T-helper 1 cell treated with Interleukin-12 subunit alpha and Interleukin-12 subunit beta and Interleukin-4 antibody, amounts not matched to agents 30 ng/mL and 1 ng/mL, for 36 hours (primary cell): Measurements from ENCODE around the gene HTR4. TPM values are rescaled to one million over a fixed set of nuclear protein-coding genes. Genes with fewer than 3 reads are reported as not detected.
"Not testable (repeated sequence)": the region's sequence is repeated elsewhere in the genome, so short reads cannot be mapped to it uniquely, and the experiment has no call there.

Experiments used
- intact Hi-C: fragments of 100-400 bp; cut with micrococcal nuclease; formaldehyde crosslinking; loops from one replicate; pipeline ENCODE4 v1.15.1; 2024
- total RNA-seq: library from RNA; stranded (reverse); gene quantifications from 2 replicates; pipeline ENCODE4 v1.2.3, GENCODE V29; 2022

HTR4 gene
- total RNA-seq, 1 donor from 2014 or later: not detected

GRCh38 chr5:148541054-148541835, 113.1 kb downstream of the HTR4 start:
- intact Hi-C loops: no loop called here

GRCh38 chr5:148540647-148541046, 113.7 kb downstream of the HTR4 start:
- intact Hi-C loops: no loop called here

- intact Hi-C loops: no loop called here
Observed at GRCh38 chr5:148539851-148540250, 114.5 kb downstream of the HTR4 start.

- intact Hi-C loops: no loop called here
Observed at GRCh38 chr5:148535190-148535589, 119.1 kb downstream of the HTR4 start.

GRCh38 chr5:148532969-148533670, 121.2 kb downstream of the HTR4 start:
- intact Hi-C loops: no loop called here

GRCh38 chr5:148529450-148529849, 124.9 kb downstream of the HTR4 start:
- intact Hi-C loops: not testable (repeated sequence)

- intact Hi-C loops: no loop called here
Observed at GRCh38 chr5:148524721-148525120, 129.6 kb downstream of the HTR4 start.

- intact Hi-C loops: no loop called here
Observed at GRCh38 chr5:148523139-148523538, 131.2 kb downstream of the HTR4 start.

- intact Hi-C loops: no loop called here
Observed at GRCh38 chr5:148515460-148515859, 138.9 kb downstream of the HTR4 start.

GRCh38 chr5:148514344-148514743, 140.0 kb downstream of the HTR4 start:
- intact Hi-C loops: no loop called here

GRCh38 chr5:148512498-148512897, 141.8 kb downstream of the HTR4 start:
- intact Hi-C loops: no loop called here

- intact Hi-C loops: no loop called here
Observed at GRCh38 chr5:148511810-148512347, 142.4 kb downstream of the HTR4 start.

GRCh38 chr5:148509893-148510292, 144.4 kb downstream of the HTR4 start:
- intact Hi-C loops: no loop called here

- intact Hi-C loops: no loop called here
Observed at GRCh38 chr5:148507648-148508047, 146.7 kb downstream of the HTR4 start.

- intact Hi-C loops: no loop called here
Observed at GRCh38 chr5:148499452-148499851, 154.9 kb downstream of the HTR4 start.

GRCh38 chr5:148497757-148498156, 156.6 kb downstream of the HTR4 start:
- intact Hi-C loops: no loop called here

- intact Hi-C loops: no loop called here
Observed at GRCh38 chr5:148492351-148492750, 162.0 kb downstream of the HTR4 start.

- intact Hi-C loops: no loop called here
Observed at GRCh38 chr5:148491793-148492184, 162.5 kb downstream of the HTR4 start.

- intact Hi-C loops: no loop called here
Observed at GRCh38 chr5:148491015-148491792, 163.1 kb downstream of the HTR4 start.

- intact Hi-C loops: loop anchor here (10.0 kb wide), 1 partner anchor 194 kb away; no protein-coding TSS in a partner anchor
Observed at GRCh38 chr5:148488757-148489156, 165.6 kb downstream of the HTR4 start.

- intact Hi-C loops: loop anchor here (10.0 kb wide), 1 partner anchor 192 kb away; no protein-coding TSS in a partner anchor
Observed at GRCh38 chr5:148486456-148486855, 167.9 kb downstream of the HTR4 start.
